T-helper 1 cell treated with Interleukin-12 subunit alpha and Interleukin-12 subunit beta and Interleukin-4 antibody, amounts not matched to agents 30 ng/mL and 1 ng/mL, for 36 hours (primary cell): ENCODE measurements around the gene HMGN3. TPM values are rescaled to one million over a fixed set of nuclear protein-coding genes. Genes with fewer than 3 reads are reported as not detected.

ENCODE experiments used
- intact Hi-C: fragments of 100-400 bp; cut with micrococcal nuclease; formaldehyde crosslinking; loops from one replicate; pipeline ENCODE4 v1.15.1; 2024
- total RNA-seq: library from RNA; stranded (reverse); gene quantifications from 2 replicates; pipeline ENCODE4 v1.2.3, GENCODE V29; 2022

Gene HMGN3
- total RNA-seq, 1 donor from 2014 or later, result 56.7 TPM

DNA sequence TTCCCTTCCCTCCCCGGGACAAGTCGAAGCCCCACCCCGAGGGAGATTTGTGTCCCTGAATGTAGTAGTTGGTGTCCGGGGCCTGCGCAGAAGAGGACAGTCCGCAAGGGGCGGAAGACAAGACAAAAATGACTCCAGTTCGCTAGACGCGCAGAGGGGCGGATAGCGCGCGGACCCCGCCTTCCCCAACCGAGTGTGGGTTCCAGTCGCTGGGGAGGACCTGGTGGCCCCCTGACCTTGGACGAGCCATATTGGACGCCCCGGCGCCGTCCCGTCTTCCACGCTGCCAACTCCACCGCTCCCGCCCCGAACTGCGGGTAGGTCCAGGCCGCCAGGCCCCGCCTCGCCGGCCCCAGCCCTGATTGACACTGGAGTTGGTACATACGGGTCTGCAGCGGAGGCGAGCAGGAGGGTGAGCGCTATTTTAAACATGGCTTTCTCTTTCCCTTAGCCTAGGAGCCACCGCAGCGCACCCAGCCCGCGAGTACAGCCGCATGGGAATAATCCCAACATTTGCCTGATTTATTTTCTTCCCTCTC is 802 bp downstream of the HMGN3 start:
- intact Hi-C loops, result loop anchor here (1.0 to 10.0 kb wide), 9 partner anchors 155 to 873 kb away; partner anchors contain the start of genes BCKDHB, IRAK1BP1, LCA5 and PHIP

DNA sequence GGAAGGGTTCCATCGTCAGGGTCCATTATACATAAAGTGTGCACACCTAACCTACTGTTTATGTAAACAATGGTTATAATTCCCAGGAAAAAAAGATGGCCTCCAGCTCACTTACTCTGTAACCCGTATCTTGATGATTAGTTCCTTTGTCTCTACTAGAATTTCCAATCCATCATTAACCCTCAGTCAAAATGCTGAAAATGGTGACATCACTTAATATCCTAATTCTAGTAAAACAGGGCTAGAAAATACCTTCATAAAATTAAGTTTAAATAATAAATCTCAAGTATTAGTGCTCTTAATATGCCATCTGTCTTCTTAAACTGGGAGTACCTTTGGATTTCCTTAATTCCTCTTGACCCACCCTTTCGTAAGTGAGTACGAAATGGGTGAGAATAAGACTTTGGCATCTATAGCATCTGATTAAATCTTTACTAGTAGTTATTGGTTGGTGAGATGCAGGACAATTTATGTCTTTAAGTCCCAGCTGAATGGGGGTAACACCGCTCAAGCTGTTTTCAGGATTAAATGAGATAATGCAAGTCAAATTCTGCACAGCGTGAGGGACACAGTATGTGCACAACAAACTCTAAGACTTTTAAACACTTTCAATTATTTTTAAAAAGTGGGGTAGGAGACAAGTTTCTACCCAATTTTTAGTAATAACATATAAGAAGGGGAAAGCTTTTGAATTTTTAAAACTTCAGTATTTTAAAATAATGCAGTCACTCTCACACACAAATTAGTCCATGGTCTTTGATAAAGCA is 1.6 kb downstream of the HMGN3 start:
- intact Hi-C loops, result loop anchor here (1.0 to 10.0 kb wide), 4 partner anchors 288 to 544 kb away; partner anchors contain the start of gene LCA5

DNA sequence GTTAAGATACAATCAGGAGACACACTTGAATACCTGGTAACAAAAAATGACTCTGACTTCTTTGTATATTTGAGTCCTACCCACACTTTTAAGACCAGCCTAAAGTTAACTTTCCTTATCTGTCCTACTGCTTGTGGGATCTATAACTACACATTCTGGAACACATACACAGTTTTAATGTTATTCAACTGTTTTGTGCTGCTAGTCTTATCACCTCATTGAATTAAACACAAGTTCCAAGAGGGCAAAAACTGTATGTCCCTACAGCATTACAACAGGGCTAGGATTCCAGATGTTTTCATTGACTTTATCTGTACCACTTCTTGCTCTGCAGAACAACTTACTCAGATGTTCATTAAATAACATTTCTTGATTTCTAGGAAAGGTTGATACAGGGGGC is 2.8 kb downstream of the HMGN3 start:
- intact Hi-C loops, result loop anchor here (5.0 to 10.0 kb wide), 3 partner anchors 287 to 546 kb away; no protein-coding TSS in a partner anchor

DNA sequence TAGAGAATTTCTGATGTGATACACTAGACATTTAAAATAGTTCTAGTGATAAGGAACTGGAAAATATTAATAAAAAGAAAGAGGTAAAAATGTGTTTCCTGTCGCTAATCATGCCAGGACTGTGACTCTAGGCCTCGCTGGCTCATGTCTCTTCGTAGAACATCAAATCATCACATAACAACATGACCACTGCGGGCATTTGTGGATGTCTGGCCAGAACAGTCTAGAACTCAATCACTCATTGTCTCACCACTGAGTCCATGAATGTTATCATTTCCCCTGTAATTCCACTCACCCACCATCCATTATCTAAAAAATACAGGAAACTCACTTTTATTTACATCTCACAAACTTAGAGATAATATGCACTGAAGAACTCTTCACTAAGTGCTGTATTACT is 3.4 kb downstream of the HMGN3 start:
- intact Hi-C loops, result loop anchor here (5.0 to 10.0 kb wide), 3 partner anchors 286 to 546 kb away; no protein-coding TSS in a partner anchor

DNA sequence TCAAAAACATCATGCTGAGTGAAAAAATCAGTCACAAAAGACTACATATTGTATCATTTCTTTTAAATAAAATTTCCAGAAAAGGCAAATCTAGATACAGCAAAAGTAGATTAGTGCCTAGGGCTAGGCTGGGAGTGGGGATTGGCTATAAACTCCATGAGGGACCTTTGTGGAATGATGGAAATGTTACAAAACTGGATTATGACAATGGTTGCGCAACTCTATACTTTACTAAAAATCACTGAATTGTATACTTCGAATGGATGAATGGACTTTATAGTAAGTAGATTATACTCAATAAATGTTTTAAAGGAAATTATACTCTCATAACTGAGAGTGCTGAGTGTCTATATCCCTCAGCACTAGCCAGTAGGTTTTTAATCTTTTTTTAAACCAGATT is 4.3 kb downstream of the HMGN3 start:
- intact Hi-C loops, result loop anchor here (5.0 to 10.0 kb wide), 3 partner anchors 285 to 547 kb away; no protein-coding TSS in a partner anchor

DNA sequence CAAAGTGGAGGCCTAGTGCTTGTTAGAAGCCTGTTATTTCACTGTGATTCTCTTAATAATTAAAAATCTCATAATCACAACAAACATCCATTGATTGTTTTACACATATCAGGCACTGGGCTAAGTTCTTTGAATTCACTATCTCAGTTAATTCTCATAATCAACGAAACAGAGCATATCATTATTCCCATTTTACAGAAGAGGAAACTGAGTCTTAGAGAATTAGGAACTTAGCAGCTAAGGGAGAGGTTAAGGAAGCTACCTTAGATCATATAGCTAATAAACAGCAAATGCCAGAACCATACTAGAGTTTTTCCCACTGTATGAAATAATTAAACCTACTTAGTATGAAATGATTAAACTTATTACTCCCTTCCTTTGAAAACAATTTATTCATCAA is 7.0 kb downstream of the HMGN3 start:
- intact Hi-C loops, result no loop called here

DNA sequence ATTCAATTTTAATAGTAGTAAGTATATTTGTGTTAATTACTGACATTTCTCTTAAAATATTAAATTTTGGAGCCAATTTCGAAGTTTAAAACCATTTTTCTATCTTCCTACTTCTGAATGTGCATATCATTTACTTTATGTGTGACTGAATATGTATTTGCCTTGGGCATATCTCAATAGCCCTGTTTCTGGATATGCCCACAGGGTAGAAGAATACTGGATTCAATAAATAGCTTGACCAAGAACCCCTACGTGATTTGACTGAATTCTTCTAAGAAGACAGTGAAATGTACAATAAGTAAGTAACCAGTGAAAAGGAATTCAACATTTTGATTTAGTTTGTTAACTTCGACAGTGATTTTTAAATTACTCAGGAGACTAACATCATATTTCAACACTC is 7.8 kb downstream of the HMGN3 start:
- intact Hi-C loops, result no loop called here

DNA sequence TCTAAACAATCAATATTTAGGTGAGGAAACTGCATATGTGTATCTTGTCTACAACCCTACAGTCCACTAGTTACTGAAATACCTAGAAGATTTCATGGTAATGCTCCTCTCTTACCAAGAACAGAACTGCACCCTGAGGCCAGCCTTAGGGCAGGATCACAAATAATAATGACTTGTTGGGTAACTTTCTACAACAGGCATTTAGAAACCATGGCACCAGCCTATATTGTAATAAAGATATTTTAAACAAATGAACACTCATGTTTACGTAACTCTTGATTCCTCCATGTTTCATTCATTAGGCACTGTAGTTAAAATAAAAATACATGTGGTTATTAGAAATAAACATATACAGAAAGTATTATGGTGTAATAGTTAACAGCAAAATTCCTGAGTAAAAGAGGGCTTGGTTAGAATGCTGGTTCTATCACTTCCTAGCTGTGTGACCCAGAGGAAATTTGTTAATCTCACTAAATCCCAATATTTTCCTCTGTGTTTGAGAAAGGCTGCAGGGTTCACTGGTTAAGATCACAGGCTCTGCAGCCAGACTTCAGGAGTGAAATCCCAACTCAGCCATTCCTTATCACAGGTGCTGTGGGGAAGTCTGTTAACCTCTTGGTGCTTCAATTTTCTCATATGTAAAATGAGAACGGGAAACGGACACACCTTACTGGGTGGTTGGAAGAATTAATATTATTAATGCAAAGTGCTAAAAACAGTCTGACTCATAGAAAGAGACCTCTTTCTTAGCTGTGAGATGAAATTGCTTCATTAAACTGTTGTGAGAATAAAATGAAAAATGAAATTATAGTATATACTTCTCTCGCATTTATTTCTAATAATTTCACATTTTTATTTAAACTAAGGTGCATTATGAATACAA is 8.5 kb downstream of the HMGN3 start:
- intact Hi-C loops, result no loop called here

DNA sequence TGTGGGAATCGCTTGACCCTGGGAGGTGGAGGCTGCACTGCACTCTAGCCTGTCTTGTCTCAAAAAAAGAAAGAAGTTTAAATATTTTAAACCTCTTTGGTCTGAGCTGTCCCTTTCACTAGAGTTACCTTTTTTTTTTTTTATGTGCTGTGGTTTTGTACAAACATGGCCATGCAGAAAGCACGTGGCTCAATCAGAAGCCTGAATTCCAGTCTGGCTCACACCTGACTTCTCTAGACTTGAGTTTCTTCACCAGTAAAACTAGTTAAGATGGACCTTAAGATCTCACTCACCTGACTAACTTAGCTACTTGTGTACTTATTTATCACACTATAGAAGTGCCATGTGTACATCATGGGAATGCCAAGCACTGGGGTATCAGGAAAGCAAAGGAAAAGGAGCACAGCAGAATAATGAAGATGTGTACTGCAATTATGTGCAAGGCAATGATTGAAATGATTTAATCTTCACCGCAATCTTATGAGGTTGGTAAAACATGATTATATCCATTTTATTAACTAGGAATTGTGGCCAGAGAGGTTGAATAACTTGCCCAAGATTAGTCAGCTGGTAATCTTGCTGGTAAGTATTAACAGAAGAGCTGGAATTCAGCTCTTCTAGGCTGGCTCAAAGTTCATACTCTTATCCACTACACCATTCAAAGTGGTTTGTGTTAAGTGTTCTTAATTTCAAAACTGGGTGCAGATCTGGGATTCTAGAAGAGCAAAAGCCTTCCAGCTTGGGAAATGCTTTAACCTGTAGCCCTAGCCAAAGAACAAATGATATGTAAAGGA is 10.7 kb downstream of the HMGN3 start:
- intact Hi-C loops, result no loop called here

DNA sequence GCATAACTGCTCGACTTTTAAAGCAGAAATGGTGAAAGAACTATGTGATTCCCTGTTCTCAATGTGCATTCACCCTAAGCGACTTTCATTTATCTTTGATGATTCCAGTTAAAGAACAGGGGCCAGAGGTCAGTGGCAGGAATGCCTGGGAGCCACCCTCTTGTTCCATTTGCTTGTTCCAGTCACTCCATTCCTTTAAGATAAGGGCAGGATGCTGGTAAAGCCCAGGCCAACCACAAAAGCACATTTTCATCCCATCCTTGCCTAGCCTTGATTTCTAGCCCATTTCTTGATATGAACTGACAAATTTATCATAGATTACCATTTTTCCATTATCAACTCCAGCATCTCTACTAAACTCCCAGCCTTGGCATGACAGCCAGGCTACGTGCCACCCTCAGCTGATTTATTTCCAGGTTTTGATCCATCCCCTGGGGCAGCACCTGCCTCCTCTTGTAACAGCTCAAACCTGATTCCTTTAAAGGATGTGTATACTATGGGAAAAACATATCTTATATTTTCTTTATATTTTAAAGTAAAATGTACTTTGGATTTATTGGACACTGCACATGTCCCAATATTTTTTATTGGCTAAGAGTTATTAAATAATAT is 19.2 kb downstream of the HMGN3 start:
- intact Hi-C loops, result no loop called here

DNA sequence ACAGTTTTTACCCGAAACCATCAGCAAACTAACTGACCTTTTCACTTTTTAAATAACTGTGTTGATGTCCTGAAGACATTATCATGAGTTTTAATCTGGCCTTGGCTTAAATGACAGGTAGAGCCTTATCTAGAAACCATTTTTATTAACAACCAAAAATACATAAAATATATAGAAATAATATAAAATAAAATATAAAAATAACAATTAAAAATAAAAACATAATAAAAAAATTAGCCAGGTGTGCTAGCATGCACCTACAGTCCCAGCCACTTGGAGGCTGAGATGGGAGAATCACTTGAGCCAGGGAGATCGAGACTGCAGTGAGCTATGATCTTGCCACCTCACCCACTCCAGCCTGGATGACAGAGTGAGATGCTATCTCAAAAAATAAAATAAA is 21.6 kb downstream of the HMGN3 start:
- intact Hi-C loops, result no loop called here

DNA sequence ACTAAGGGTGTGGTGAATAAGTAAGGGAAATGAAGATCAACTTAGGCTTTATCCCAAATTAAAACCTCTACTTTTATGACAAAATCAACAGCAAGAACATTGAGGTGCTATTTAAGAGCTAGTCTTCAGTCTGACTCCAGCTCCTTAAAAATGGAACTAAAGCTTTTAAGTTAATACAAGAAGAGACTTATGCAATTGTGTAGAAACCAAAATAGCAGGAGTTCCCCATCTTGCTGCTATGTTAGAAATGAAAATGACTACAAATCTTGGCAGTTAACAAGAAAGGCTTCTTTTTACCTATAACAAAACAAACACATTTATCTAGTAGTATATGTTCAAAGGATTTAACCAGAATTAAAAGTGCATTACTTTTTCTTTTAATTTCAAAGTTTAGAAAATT is 25.7 kb downstream of the HMGN3 start:
- intact Hi-C loops, result no loop called here

DNA sequence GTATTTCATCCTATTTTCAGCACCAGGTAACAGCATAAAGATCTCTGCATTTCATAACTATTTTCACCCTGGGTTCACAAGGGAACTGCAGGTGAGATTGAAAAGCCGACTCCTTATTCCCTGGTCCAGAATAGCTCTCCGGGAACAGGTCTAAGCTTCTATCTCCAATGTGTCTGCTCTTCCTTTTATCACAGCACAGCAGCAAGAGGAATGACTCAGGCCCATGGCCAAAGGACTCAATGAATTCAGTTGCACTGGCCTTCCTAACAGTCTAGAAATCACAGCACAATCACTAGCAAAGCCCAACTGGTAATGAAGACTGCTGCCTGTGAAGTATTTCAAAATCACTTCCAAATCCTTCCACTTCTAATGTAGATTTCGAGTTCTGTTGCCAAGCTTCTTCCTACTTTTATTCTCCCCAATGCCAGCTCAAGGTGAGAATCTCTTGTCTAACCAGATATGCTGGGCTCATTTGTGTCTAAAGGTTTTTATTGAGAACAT is 30.7 kb downstream of the HMGN3 start:
- intact Hi-C loops, result no loop called here

DNA sequence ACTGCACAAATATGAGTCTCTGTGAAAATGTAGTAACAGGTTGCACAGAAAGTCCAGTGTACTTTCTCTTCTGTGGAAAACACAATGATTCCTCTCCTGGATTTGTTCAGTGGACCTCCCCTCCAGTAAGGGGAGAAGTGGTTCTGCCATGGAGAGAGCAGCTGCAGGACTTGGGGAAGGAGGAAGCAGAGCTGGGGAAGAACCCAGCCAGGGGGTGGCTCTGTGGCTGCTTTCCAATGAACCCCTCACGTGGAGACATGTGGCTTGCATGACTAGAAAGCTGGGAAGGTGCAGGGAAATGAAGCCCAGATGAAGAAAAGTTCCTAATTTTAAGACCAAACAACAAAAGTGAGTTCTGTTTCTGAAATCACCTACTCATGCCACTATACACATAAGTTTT is 31.9 kb downstream of the HMGN3 start:
- intact Hi-C loops, result no loop called here

DNA sequence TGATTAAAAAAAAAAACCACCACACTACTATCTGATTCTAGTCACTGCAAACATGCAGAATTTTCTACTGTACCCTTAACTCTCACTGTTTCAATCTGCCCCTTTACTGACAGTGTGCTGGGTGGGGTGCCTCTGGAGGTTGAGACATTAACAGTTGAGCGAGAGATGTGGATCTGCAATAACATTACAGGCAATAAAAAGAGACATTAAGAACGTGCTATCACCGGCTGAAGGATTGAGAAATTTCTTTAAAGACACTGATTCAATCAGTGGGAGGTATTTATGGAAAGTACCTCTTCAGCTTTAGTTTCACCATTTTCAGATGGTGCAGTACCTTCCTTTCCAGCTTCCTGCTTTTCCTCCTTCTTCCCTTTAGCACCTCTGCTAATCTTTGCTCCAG is 32.5 kb downstream of the HMGN3 start:
- intact Hi-C loops, result no loop called here

DNA sequence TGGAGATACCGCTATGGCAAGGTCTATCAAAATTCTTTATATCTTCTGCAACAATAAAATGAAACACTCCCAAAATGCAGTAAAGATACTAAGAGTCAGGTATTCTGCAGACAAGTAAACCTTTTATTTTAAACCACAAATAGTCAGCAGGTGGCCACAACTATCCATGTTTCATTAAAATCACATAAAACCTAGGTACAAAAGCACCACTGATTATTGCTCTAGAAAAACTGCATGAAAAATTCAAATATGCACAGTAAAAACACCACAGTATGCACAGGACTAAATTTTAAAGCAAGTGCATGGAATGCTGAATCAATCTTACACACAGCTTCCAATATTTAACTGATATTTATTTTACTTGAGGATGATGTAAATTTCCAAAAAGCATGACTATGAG is 33.3 kb downstream of the HMGN3 start:
- intact Hi-C loops, result no loop called here

DNA sequence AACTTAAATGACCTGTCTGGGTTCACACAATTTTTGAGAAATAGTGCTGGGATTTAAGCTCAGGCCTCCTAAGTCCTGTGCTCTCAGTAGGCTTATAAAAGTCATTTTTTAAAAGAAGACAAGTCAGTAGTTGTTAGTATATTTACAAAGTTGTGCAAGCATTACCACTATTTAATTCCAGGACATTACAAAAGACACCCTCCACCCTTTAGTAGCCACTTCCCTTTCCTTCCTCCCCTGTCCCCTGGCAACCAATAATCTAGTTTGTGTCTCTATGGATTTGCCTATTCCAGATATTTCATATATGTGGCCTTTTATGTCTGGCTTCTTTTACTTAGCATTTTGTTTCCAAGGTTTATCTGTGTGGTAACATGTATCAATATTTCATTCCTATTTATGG is 37.6 kb downstream of the HMGN3 start:
- intact Hi-C loops, result no loop called here

DNA sequence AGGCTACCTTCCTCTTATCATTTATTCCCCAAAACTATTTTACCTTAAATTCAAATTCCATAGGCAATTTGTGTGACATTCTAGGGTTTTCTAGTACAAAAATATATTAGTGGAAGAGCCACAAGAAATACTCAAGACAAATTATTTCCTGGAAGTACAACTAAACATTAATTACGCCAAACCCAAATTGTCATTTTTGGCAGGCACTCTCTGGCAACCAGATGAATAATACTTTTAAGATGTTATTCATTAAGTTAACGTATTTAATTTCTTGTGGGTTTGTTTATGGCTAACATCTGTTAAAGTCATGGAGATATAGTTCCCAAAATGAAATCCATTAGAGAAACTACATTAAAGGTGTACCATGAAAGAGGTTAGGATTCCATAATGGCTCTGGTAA is 40.5 kb downstream of the HMGN3 start:
- intact Hi-C loops, result no loop called here

DNA sequence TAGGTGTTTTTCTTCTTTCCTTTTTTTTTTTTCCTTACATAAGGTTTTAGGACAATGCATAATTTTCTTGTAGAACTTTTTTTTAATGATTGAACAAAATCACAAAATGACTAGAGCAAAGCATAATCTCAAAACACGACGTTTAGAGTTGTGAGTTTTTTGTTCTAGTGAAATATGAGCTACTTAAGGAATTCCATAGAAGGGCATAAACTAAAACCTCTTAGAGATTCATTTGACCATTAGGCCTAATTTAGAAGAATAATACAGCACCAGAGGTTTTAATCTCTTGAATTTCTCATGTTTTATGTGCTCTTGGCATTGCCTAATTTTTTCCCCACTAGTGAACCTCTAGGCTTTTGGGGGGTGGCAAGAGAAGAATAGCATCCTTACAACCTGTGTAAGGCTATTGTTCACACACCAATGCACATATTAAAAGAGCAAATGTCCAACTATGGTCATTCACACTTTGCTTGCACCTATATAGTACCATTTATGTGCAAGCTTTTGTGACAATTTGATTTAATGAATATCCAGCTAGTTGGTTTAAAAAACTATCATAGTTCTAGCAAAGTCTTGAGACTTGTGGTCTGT is 44.6 kb downstream of the HMGN3 start:
- intact Hi-C loops, result no loop called here

DNA sequence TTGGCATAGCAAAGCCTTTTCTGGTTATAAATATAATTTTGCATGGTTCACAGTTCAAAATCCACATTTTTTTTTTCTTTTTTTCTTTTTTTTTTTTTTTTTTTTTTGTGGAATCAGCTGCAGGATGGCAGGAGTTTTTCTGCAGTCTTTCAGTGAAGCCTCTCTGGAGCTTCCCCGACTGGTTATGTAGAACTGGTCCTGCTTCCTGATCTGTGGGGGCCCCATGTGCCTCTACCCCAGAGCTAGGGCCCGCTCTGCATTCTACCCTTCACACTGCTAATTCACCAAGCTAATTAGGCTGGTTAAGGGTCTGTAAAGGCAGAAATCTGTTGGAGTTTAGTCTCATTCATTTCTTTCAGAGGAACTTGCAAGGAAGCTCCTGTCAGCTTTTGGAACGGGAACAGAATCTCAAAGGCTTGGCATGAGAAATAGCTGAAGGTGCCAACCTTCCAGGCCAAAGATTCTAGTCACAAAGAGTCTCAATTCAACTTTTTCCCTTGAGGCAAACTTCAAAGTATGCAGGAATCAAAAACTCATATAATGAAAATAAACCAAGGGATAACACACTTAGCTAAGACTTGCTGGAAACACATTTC is 45.5 kb downstream of the HMGN3 start:
- intact Hi-C loops, result no loop called here
